WTC11 (cell line): ENCODE measurements around the gene MRPS10. TPM values are rescaled to one million over a fixed set of nuclear protein-coding genes. Genes with fewer than 3 reads are reported as not detected.

Source experiments
- ATAC-seq: fragments of 200-7000 bp; cut with Tn5 transposase; 2 replicates; pipeline ENCODE4 v1.10.0; 2021; ENCODE audit warnings: mild to moderate bottlenecking, moderate library complexity
- CTCF ChIA-PET: fragments of 300-600 bp; sonication (Branson Sonifier 250); formaldehyde crosslinking; loops from one replicate; lab custom pipeline; 2021; ENCODE audit warnings: antibody characterized with exemption; lab: Charles Lee
- POLR2A ChIA-PET: fragments of 350-600 bp; sonication (Branson Sonifier 250); formaldehyde crosslinking; loops from one replicate; lab custom pipeline; 2021; ENCODE audit warnings: antibody characterized with exemption; lab: Charles Lee
- DNase-seq: peaks from one replicate; pipeline ENCODE4 v3.0.0; 2021; ENCODE audit warnings: low spot score
- H3K27ac Mint-ChIP-seq: 2 replicates; pipeline ENCODE4 v1.8.0; 2021; ENCODE audit warnings: mixed read lengths
- H3K27me3 Mint-ChIP-seq: 2 replicates; pipeline ENCODE4 v1.8.0; 2021; ENCODE audit warnings: low read depth, mild to moderate bottlenecking, moderate library complexity, mixed read lengths
- H3K36me3 Mint-ChIP-seq: 2 replicates; pipeline ENCODE4 v1.8.0; 2021; ENCODE audit warnings: mixed read lengths
- H3K4me1 Mint-ChIP-seq: 2 replicates; pipeline ENCODE4 v1.8.0; 2022; ENCODE audit warnings: mixed read lengths
- H3K4me3 Mint-ChIP-seq: 2 replicates; pipeline ENCODE4 v1.8.0; 2021; ENCODE audit warnings: mild to moderate bottlenecking, moderate library complexity, mixed read lengths
- H3K9me3 Mint-ChIP-seq: 2 replicates; pipeline ENCODE4 v1.8.0; 2021; ENCODE audit warnings: mixed read lengths
- GABPB1 ChIP-seq: sonication (generic); formaldehyde crosslinking; IDR thresholded peaks from 2 replicates; pipeline ENCODE4 v1.8.1; 2023; ENCODE audit warnings: mild to moderate bottlenecking, missing genetic modification reagents
- MXD4 ChIP-seq: fragments of 250-450 bp; sonication (Bioruptor Pico); IDR thresholded peaks from 2 replicates; pipeline ENCODE4 v1.8.0; 2021; ENCODE audit warnings: mild to moderate bottlenecking, moderate library complexity, borderline replicate concordance
- RELA ChIP-seq: sonication (generic); formaldehyde crosslinking; IDR thresholded peaks from 2 replicates; pipeline ENCODE4 v1.8.1; 2022; ENCODE audit warnings: missing genetic modification reagents, mild to moderate bottlenecking, borderline replicate concordance
- SOX15 ChIP-seq: fragments of 250-450 bp; sonication (Bioruptor Pico); IDR thresholded peaks from 2 replicates; pipeline ENCODE4 v1.9.0; 2021; ENCODE audit warnings: mild to moderate bottlenecking
- ZBTB21 ChIP-seq: sonication (generic); formaldehyde crosslinking; IDR thresholded peaks from 2 replicates; pipeline ENCODE4 v1.8.1; 2023; ENCODE audit warnings: mild to moderate bottlenecking, missing genetic modification reagents, borderline replicate concordance
- ZNF232 ChIP-seq: sonication (generic); formaldehyde crosslinking; IDR thresholded peaks from 2 replicates; pipeline ENCODE4 v1.8.0; 2022; ENCODE audit warnings: mild to moderate bottlenecking, missing genetic modification reagents
- ZNF317 ChIP-seq: sonication (generic); formaldehyde crosslinking; IDR thresholded peaks from 2 replicates; pipeline ENCODE4 v1.8.1; 2023; ENCODE audit warnings: low read depth, mild to moderate bottlenecking, moderate library complexity, missing genetic modification reagents, borderline replicate concordance
- ZNF396 ChIP-seq: fragments of 250-450 bp; sonication (Bioruptor Pico); IDR thresholded peaks from 2 replicates; pipeline ENCODE4 v1.8.0; 2021; ENCODE audit warnings: mild to moderate bottlenecking, moderate library complexity, borderline replicate concordance
- total RNA-seq: library from RNA; stranded (reverse); gene quantifications from 3 replicates; pipeline ENCODE4 v1.2.3, GENCODE V29; 2021
- TF ChIP-seq, protein P1 (sequence below): fragments of 250-450 bp; sonication (Bioruptor Pico); IDR thresholded peaks from 2 replicates; pipeline ENCODE4 v1.9.0; 2021; ENCODE audit warnings: mild to moderate bottlenecking
- TF ChIP-seq, protein P2 (sequence below): sonication (generic); formaldehyde crosslinking; IDR thresholded peaks from 2 replicates; pipeline ENCODE4 v1.8.0; 2022; ENCODE audit warnings: mild to moderate bottlenecking, missing genetic modification reagents
- TF ChIP-seq, protein P3 (sequence below): sonication (generic); formaldehyde crosslinking; IDR thresholded peaks from 2 replicates; pipeline ENCODE4 v1.8.0; 2023; ENCODE audit warnings: missing genetic modification reagents, mild to moderate bottlenecking, borderline replicate concordance
- TF ChIP-seq, protein P4 (sequence below): sonication (generic); formaldehyde crosslinking; IDR thresholded peaks from 2 replicates; pipeline ENCODE4 v1.8.0; 2022; ENCODE audit warnings: mild to moderate bottlenecking, missing genetic modification reagents
- TF ChIP-seq, protein P5 (sequence below): sonication (generic); formaldehyde crosslinking; IDR thresholded peaks from 2 replicates; pipeline ENCODE4 v1.8.1; 2022; ENCODE audit warnings: mild to moderate bottlenecking, missing genetic modification reagents, moderate library complexity, borderline replicate concordance
- TF ChIP-seq, protein P6 (sequence below): fragments of 250-450 bp; sonication (Bioruptor Pico); IDR thresholded peaks from 2 replicates; pipeline ENCODE4 v1.9.0; 2021; ENCODE audit warnings: moderate library complexity, mild to moderate bottlenecking, inconsistent platforms, borderline replicate concordance
- TF ChIP-seq, protein P7 (sequence below): sonication (generic); formaldehyde crosslinking; IDR thresholded peaks from 2 replicates; pipeline ENCODE4 v1.8.1; 2022; ENCODE audit warnings: low read depth, mild to moderate bottlenecking, moderate library complexity, missing genetic modification reagents, borderline replicate concordance
- TF ChIP-seq, protein P8 (sequence below): sonication (generic); formaldehyde crosslinking; IDR thresholded peaks from 2 replicates; pipeline ENCODE4 v1.8.1; 2022; ENCODE audit warnings: mild to moderate bottlenecking, moderate library complexity, missing genetic modification reagents

Gene MRPS10
- total RNA-seq, 1 experiment from 2014 or later: 31.3 TPM

DNA sequence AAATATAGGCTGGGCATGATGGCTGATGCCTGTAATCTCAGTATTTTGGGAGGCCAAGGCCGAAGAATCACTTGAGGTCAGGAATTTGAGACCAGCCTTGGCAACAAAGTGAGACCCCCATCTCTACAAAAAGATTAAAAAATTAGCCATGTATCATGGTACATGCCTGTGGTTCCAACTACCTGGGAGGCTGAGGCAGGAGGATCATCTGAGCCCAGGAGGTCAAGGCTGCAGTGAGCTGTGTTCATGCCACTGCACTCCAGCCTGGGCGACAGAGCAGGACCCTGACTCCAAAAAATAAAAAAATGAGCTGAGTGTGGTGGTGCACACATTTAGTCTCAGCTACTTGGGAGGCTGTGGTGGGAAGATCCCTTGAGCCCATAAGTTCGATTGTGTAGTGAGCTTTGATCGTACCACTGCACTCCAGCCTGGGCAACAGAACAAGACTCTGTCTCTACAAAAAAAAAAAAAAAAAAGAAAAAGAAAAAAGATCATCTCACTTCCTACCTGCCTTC, 12.8 kb downstream of the MRPS10 start (continued):
- TF ChIP-seq, protein P1, sequence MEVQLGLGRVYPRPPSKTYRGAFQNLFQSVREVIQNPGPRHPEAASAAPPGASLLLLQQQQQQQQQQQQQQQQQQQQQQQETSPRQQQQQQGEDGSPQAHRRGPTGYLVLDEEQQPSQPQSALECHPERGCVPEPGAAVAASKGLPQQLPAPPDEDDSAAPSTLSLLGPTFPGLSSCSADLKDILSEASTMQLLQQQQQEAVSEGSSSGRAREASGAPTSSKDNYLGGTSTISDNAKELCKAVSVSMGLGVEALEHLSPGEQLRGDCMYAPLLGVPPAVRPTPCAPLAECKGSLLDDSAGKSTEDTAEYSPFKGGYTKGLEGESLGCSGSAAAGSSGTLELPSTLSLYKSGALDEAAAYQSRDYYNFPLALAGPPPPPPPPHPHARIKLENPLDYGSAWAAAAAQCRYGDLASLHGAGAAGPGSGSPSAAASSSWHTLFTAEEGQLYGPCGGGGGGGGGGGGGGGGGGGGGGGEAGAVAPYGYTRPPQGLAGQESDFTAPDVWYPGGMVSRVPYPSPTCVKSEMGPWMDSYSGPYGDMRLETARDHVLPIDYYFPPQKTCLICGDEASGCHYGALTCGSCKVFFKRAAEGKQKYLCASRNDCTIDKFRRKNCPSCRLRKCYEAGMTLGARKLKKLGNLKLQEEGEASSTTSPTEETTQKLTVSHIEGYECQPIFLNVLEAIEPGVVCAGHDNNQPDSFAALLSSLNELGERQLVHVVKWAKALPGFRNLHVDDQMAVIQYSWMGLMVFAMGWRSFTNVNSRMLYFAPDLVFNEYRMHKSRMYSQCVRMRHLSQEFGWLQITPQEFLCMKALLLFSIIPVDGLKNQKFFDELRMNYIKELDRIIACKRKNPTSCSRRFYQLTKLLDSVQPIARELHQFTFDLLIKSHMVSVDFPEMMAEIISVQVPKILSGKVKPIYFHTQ (CRISPR knock-in tag): no peak
- TF ChIP-seq, protein P2, sequence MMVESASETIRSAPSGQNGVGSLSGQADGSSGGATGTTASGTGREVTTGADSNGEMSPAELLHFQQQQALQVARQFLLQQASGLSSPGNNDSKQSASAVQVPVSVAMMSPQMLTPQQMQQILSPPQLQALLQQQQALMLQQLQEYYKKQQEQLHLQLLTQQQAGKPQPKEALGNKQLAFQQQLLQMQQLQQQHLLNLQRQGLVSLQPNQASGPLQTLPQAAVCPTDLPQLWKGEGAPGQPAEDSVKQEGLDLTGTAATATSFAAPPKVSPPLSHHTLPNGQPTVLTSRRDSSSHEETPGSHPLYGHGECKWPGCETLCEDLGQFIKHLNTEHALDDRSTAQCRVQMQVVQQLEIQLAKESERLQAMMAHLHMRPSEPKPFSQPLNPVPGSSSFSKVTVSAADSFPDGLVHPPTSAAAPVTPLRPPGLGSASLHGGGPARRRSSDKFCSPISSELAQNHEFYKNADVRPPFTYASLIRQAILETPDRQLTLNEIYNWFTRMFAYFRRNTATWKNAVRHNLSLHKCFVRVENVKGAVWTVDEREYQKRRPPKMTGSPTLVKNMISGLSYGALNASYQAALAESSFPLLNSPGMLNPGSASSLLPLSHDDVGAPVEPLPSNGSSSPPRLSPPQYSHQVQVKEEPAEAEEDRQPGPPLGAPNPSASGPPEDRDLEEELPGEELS (CRISPR knock-in tag): no peak
- TF ChIP-seq GABPB1 (no peak), ZBTB21 (CRISPR knock-in tag) (no peak), ZNF317 (CRISPR knock-in tag) (no peak), SOX15 (no peak), MXD4 (CRISPR knock-in tag) (no peak)
- TF ChIP-seq, protein P3, sequence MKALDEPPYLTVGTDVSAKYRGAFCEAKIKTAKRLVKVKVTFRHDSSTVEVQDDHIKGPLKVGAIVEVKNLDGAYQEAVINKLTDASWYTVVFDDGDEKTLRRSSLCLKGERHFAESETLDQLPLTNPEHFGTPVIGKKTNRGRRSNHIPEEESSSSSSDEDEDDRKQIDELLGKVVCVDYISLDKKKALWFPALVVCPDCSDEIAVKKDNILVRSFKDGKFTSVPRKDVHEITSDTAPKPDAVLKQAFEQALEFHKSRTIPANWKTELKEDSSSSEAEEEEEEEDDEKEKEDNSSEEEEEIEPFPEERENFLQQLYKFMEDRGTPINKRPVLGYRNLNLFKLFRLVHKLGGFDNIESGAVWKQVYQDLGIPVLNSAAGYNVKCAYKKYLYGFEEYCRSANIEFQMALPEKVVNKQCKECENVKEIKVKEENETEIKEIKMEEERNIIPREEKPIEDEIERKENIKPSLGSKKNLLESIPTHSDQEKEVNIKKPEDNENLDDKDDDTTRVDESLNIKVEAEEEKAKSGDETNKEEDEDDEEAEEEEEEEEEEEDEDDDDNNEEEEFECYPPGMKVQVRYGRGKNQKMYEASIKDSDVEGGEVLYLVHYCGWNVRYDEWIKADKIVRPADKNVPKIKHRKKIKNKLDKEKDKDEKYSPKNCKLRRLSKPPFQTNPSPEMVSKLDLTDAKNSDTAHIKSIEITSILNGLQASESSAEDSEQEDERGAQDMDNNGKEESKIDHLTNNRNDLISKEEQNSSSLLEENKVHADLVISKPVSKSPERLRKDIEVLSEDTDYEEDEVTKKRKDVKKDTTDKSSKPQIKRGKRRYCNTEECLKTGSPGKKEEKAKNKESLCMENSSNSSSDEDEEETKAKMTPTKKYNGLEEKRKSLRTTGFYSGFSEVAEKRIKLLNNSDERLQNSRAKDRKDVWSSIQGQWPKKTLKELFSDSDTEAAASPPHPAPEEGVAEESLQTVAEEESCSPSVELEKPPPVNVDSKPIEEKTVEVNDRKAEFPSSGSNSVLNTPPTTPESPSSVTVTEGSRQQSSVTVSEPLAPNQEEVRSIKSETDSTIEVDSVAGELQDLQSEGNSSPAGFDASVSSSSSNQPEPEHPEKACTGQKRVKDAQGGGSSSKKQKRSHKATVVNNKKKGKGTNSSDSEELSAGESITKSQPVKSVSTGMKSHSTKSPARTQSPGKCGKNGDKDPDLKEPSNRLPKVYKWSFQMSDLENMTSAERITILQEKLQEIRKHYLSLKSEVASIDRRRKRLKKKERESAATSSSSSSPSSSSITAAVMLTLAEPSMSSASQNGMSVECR (CRISPR knock-in tag): no peak
- TF ChIP-seq, protein P4, sequence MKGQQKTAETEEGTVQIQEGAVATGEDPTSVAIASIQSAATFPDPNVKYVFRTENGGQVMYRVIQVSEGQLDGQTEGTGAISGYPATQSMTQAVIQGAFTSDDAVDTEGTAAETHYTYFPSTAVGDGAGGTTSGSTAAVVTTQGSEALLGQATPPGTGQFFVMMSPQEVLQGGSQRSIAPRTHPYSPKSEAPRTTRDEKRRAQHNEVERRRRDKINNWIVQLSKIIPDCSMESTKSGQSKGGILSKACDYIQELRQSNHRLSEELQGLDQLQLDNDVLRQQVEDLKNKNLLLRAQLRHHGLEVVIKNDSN (CRISPR knock-in tag): no peak

DNA sequence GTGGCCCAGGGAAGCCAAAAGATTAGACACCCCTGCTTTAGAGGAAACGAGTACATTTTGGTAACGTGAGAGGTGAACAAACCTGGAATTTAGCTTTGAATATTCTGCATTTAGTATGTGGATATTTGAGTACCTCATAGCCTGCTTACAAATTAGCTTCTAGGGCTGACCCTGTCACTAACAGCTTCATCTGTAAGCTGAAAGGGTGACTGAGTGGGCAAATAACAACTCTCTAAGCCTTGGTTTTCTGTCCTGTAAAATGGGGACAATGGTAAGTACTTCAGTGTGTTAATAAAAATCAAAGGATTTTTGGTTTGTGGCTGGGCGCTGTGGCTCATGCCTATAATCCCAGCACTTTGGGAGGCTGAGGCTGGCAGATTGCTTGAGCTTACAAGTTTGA, 14.5 kb downstream of the MRPS10 start:
- Mint-ChIP-seq H3K27ac (no peak overlapping the region), H3K27me3 (no peaks in the 10 kb centered on the region), H3K4me3 (no peak overlapping the region), H3K9me3 (no peaks in the 10 kb centered on the region), H3K4me1 (no peaks in the 10 kb centered on the region), H3K36me3 (peaks cover 27% of the 10 kb centered on the region)
- ChIA-PET POLR2A (no interaction called here), CTCF (interaction anchor here (1.1 to 1.7 kb wide), 6 partner anchors 10 to 107 kb away, joined by 3 to 6 read pairs (median 5); no protein-coding TSS in a partner anchor)
- ATAC-seq (no peak), DNase-seq (no peak)
- TF ChIP-seq, protein P5, sequence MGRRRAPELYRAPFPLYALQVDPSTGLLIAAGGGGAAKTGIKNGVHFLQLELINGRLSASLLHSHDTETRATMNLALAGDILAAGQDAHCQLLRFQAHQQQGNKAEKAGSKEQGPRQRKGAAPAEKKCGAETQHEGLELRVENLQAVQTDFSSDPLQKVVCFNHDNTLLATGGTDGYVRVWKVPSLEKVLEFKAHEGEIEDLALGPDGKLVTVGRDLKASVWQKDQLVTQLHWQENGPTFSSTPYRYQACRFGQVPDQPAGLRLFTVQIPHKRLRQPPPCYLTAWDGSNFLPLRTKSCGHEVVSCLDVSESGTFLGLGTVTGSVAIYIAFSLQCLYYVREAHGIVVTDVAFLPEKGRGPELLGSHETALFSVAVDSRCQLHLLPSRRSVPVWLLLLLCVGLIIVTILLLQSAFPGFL: no peak
- TF ChIP-seq, protein P6, sequence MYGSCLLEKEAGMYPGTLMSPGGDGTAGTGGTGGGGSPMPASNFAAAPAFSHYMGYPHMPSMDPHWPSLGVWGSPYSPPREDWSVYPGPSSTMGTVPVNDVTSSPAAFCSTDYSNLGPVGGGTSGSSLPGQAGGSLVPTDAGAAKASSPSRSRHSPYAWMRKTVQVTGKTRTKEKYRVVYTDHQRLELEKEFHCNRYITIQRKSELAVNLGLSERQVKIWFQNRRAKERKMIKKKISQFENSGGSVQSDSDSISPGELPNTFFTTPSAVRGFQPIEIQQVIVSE (CRISPR knock-in tag): no peak
- no peak for TF ChIP-seq ZNF232
- TF ChIP-seq, protein P7, sequence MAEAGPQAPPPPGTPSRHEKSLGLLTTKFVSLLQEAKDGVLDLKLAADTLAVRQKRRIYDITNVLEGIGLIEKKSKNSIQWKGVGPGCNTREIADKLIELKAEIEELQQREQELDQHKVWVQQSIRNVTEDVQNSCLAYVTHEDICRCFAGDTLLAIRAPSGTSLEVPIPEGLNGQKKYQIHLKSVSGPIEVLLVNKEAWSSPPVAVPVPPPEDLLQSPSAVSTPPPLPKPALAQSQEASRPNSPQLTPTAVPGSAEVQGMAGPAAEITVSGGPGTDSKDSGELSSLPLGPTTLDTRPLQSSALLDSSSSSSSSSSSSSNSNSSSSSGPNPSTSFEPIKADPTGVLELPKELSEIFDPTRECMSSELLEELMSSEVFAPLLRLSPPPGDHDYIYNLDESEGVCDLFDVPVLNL: no peak
- TF ChIP-seq, protein P8, sequence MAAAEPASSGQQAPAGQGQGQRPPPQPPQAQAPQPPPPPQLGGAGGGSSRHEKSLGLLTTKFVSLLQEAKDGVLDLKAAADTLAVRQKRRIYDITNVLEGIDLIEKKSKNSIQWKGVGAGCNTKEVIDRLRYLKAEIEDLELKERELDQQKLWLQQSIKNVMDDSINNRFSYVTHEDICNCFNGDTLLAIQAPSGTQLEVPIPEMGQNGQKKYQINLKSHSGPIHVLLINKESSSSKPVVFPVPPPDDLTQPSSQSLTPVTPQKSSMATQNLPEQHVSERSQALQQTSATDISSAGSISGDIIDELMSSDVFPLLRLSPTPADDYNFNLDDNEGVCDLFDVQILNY (CRISPR knock-in tag): no peak
- TF ChIP-seq RELA (CRISPR knock-in tag): no peak
- no peak for TF ChIP-seq ZNF396 (CRISPR knock-in tag)
